ENCODE results near the gene HSPA4. TPM values are rescaled to one million over a fixed set of nuclear protein-coding genes. Genes with fewer than 3 reads are reported as not detected.
A peak's percentile ranks its signal among the peaks of the same experiment; 100 is the strongest.
"Not testable (repeated sequence)": the region's sequence is repeated elsewhere in the genome, so short reads cannot be mapped to it uniquely, and the experiment has no call there.

The HSPA4 gene
- total RNA-seq (2014; rRNA removed; shearing (Covaris generic)), result 187 and 225 TPM in 2 replicates

DNA sequence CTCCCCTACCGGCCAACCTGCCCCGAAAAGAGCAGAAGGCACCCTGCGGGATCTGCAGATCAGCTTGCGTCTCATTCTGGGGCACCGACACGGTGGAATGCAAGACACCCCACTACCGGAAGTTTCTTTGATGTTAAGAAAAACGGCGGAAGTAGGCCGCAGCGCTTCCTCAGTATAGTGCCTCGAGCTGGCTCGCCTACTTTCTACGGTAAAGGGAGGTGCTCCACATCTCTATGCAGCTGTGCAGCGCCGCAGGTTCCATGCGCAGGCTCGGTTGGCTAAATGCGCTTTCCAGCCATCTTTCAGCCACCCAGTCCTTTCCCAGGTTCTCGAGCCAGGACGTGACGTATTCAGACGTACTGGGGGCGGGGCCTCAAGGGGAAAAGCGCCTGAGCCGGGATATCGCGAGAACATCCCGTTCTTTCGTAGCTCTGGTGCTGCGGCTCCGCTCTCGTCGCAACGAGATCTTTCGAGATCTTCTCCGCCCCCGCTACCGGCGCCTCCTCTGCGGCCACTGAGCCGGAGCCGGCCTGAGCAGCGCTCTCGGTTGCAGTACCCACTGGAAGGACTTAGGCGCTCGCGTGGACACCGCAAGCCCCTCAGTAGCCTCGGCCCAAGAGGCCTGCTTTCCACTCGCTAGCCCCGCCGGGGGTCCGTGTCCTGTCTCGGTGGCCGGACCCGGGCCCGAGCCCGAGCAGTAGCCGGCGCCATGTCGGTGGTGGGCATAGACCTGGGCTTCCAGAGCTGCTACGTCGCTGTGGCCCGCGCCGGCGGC, at the start of gene HSPA4:
HSPA4 (plus strand) TSS at position 472 of the 775 bp plus-strand sequence; CDS start at position 710, 238 bp downstream.
- DNase-seq, result peak; percentile 95
- Histone ChIP-seq H3K27me3 (ENCODE audit: control insufficient read depth, insufficient read depth, low read length) (no peaks in the 10 kb centered on the region), H3K36me3 (replicated peaks; ENCODE audit: control insufficient read depth, insufficient read depth, low read length) (peaks cover 1% of the 10 kb centered on the region; the same call in 1 of the 2 replicates), H3K4me3 (ENCODE audit: insufficient read depth, low read depth, low read length) (peak within 1 kb of the TSS; percentile 98)

DNA sequence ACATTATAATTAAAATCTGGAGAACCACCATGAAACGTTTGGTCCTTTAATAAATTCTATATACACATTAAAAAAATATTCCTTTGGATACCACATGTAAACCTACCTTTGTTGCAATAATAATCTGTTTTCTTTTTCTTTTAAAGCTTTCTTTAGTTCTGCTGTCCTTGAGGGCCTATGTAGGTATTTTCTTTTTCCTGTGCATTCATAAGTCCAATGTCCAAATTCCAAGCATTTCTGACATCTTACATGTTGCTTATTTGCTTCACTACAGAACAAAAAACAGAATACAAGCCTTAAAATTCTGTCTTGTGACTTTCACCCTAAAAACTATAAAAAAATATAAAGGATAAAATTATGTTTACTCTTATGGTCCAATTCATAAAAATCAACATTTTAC, 45.2 kb upstream of the HSPA4 start:
- no peak overlapping the region for H3K4me3 ChIP-seq (ENCODE audit: insufficient read depth, low read depth, low read length)
- no peaks in the 10 kb centered on the region for H3K27me3 ChIP-seq (ENCODE audit: control insufficient read depth, insufficient read depth, low read length)
- no peak for DNase-seq

DNA sequence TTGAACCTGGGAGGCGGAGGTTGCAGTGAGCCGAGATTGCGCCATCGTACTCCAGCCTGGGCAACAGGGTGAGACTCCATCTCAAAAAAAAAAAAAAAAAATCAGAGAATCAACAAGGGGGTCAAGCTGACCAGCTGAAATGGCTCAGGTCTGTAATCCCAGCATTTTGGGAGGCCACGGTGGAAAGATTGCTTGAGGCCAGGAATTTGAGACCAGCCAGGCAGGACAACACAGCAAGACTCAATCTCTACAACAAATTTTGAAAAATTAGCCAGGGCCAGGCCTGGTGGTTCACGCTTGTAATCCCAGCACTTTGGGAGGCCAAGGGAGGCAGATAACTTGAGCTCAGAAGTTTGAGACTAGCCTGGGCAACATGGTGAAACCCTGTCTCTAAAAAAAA, 43.4 kb upstream of the HSPA4 start:
- DNase-seq; H3K4me3 ChIP-seq (ENCODE audit: insufficient read depth, low read depth, low read length); H3K27me3 ChIP-seq (ENCODE audit: control insufficient read depth, insufficient read depth, low read length); H3K36me3 ChIP-seq (replicated peaks; ENCODE audit: control insufficient read depth, insufficient read depth, low read length): not testable (repeated sequence)

More for the DNA sequence above, 45.2 kb upstream of the HSPA4 start:
- H3K36me3 ChIP-seq (replicated peaks; ENCODE audit: control insufficient read depth, insufficient read depth, low read length), result no peaks in the 10 kb centered on the region; the same call in 1 of the 2 replicates

DNA sequence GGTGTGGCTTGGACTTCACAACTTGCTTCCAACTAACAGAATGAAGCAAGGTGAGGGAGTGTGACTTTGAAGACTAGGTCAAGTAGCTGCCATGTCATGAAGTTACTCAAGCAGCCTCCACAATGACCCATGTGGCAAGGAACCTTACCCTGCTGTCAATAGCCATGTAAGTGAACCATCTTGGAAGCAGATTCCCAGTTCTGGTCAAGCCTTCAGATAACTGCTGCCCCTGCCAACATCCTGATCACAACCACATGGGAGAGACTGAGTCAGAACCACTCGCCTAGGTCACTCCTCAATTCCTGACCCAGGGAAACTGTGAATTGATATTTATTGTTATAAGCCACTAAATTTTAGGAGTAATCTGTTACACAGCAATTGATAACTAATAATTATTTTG, 36.3 kb upstream of the HSPA4 start:
- no peaks in the 10 kb centered on the region for H3K27me3 ChIP-seq (ENCODE audit: control insufficient read depth, insufficient read depth, low read length)
- H3K36me3 ChIP-seq (replicated peaks; ENCODE audit: control insufficient read depth, insufficient read depth, low read length), result peaks cover 1% of the 10 kb centered on the region; the same call in 1 of the 2 replicates
- DNase-seq, result no peak
- H3K4me3 ChIP-seq (ENCODE audit: insufficient read depth, low read depth, low read length), result no peak overlapping the region

DNA sequence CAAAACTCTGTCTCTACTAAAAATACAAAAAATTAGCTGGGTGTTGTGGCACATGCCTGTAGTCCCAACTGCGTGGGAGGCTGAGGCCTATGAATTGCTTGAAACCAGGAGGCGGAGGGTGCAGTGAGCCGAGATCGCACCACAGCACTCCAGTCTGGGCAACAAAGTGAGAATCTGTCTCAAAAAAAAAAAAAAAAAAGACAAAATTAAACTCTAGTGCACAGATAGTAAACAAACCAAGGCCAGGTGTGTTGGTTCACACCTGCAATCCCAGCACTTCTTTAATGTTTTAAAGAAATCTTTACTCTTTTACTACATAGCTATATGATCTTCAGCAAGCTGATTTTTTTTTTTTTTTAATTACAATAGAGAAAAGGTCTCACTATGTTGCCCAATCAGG, 33.8 kb upstream of the HSPA4 start:
- no peaks in the 10 kb centered on the region for H3K27me3 ChIP-seq (ENCODE audit: control insufficient read depth, insufficient read depth, low read length)
- no peak for DNase-seq
- H3K36me3 ChIP-seq (replicated peaks; ENCODE audit: control insufficient read depth, insufficient read depth, low read length), result peaks cover 1% of the 10 kb centered on the region; the same call in 1 of the 2 replicates
- H3K4me3 ChIP-seq (ENCODE audit: insufficient read depth, low read depth, low read length), result no peak overlapping the region

DNA sequence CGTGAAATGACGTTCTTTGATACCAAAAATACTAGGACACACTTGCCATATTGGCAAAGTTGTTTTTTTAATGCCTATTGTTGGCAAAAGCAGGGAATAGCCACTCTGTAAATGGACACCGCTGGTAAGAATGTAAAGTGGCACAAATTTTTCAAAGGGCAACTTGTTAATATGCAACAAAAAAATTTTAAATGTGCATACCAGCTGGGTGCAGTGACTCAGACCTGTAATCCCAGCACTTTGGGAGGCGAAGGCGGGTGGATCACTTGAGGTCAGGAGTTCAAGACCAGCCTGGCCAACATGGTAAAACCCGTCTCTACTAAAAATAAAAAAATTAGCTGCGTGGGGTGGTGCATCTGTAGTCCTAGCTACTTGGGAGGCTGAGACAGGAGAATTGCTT, 32.3 kb upstream of the HSPA4 start:
- H3K4me3 ChIP-seq (ENCODE audit: insufficient read depth, low read depth, low read length); DNase-seq; H3K36me3 ChIP-seq (replicated peaks; ENCODE audit: control insufficient read depth, insufficient read depth, low read length); H3K27me3 ChIP-seq (ENCODE audit: control insufficient read depth, insufficient read depth, low read length): not testable (repeated sequence)

DNA sequence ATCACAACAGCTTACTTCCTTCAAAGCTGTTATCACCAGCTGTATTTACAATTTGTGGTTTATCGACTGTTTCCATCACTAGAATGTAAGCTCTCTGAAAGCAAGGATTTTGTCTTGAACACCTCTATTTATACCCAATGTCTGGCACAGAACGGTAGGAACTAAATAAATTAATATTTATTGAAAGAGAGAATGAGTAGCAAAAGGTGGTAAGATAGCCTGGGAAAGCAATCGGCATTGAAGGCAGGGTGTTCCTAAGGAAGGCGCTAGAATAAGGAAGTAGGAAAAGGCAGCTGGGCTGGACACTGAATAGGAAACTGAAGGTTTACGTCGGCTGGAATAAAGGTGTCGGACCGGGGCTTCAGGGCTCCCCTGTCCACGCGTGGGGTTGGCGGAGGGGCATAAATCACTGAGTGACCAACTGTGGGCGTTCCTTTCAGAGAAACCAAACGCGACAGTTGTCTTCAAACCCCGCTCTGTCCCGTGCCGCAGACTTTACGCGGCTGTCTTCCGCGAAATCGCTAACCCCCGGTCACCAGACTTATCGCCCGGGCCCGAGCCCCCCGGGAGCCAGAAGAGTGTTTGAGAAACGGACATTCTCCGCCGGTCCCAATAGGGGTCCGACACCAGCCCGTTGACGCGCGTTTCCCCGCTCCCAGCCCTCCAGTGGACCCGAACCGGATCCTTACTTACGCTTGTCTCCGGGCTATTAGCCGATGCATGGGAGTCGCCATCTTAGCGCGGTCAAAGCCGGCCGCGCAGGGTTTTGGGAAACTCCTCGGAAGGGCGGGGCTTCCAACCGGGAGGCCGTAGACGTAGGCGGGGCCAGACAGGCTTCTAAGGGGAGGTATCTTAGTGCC, 25.8 kb upstream of the HSPA4 start, which contains the start of gene ZCCHC10:
ZCCHC10 (minus strand) TSS at position 746 of the 860 bp plus-strand sequence; CDS start at position 734, 12 bp downstream.
- peak; percentile 97 for DNase-seq
- no peaks in the 10 kb centered on the region for H3K27me3 ChIP-seq (ENCODE audit: control insufficient read depth, insufficient read depth, low read length)
- peak within 1 kb of the TSS; percentile 71 for H3K4me3 ChIP-seq (ENCODE audit: insufficient read depth, low read depth, low read length)
- no peaks in the 10 kb centered on the region for H3K36me3 ChIP-seq (replicated peaks; ENCODE audit: control insufficient read depth, insufficient read depth, low read length)

DNA sequence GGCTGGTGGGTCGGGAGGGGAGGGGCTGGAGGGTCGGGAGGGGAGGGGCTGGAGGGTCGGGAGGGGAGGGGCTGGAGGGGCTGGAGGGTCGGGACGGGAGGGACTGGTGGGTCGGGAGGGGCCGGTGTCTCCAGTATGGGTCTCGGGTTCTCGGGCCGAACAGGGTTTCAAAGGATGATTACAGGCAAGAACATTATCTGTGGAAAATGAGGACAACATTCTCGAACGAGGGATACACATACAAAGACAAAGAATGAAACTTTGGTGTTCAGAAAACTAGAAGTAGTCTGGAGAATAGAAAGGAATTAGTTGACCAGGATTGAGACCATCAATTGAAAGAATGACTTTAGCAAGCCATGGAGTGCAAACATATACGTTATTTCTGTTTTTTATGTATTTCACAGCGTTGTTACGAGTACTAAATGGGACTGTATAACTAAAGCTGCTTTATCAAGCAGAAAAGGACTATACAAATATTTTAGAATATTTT, 25.1 kb upstream of the HSPA4 start:
- Histone ChIP-seq H3K27me3 (ENCODE audit: control insufficient read depth, insufficient read depth, low read length) (no peaks in the 10 kb centered on the region), H3K4me3 (ENCODE audit: insufficient read depth, low read depth, low read length) (peak overlapping the region; percentile 31), H3K36me3 (replicated peaks; ENCODE audit: control insufficient read depth, insufficient read depth, low read length) (no peaks in the 10 kb centered on the region)
- DNase-seq, result no peak

DNA sequence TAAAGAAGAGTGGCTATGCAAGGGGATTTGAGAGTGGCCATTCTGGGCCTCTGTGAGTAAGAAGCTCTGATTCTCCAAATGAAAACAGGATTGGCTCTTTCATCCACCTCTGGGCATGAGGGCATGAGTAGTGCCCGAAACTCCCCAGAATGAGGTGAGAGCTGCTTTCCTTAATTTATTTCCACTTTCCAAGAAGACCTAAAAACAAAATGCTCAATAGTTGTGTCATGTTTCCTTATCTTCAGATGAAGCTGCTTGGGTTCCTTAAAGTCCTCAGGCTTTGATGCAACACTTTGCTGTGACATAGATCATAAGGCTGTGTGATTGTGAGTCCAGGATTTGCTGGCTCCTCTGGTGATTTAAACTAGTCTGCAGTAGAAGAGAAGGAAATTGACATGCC, 22.4 kb upstream of the HSPA4 start:
- H3K27me3 ChIP-seq (ENCODE audit: control insufficient read depth, insufficient read depth, low read length), result no peaks in the 10 kb centered on the region
- H3K36me3 ChIP-seq (replicated peaks; ENCODE audit: control insufficient read depth, insufficient read depth, low read length), result no peaks in the 10 kb centered on the region
- DNase-seq, result no peak
- no peak overlapping the region for H3K4me3 ChIP-seq (ENCODE audit: insufficient read depth, low read depth, low read length)

DNA sequence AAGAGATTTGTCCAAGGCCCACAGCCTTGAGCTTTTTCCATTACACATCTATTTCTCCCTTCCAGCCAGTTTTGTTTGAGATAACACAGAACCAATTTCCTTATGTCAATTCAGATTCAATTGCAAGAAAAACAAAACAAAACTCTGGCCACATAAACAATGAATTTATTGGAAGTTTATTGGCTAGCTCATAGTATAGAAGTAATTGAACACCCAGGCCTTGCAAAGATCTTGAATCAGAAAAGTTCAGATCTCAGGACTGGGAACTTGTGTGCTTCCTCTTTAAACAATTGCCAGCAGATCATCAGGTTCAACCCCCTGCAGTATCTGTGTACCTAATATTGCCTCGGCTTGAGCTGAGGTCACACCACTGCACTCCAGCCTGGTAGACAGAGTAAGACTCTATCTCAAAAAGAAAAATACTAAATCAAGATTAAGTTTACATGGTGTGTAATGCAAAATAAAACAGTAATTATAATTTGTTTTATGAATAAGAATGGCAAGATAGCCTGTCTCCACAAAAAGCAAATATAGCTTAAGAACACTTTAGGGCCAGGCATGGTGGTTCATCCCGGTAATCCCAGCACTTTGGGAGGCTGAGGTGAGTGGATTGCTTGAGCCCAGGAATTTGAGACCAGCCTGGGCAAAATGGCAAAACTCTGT, 21.3 kb upstream of the HSPA4 start:
- Histone ChIP-seq H3K27me3 (ENCODE audit: control insufficient read depth, insufficient read depth, low read length) (no peaks in the 10 kb centered on the region), H3K36me3 (replicated peaks; ENCODE audit: control insufficient read depth, insufficient read depth, low read length) (no peaks in the 10 kb centered on the region), H3K4me3 (ENCODE audit: insufficient read depth, low read depth, low read length) (no peak overlapping the region)
- no peak for DNase-seq

DNA sequence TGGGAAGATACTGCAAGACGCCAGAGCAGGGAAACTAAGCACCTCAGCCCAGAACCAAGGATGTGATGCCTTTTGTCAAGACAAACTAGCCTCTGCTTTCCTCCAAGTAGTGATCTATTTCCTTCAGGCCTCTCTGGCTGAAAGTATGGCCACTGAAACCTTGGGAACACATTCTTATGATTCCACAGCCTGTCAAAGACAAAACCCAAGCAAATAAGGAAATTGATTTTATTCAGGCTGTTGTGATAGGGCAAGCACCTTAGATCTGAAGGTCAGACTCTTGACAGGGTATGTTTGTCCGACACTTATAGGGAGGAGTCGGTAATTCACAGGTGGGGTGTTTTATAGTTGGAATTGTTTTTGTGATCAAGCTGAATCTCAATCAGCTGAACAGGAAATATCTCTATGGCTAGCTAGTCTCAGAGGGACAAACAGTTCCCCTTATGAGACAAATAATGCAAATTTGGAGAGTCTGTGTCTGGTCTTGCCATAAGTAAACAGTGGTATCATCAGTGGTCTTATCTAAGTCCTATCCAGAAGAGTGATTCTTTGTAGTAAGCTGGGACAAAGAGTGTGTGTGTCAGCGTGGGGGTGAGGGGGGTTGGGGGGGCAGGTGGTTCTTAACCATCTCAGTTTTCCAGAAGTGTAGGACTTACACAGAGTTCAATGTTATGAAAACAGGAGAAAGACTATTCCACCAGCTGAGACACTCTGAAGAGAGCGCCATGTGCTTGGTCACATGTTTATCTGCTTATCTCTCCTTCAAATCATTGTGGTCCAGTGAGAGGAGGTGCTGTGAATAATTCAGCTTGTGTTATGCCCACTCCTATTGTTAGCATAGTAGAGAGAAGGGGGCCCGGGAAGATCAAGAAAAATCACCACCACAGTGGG, 18.7 kb upstream of the HSPA4 start:
- DNase-seq, result no peak
- Histone ChIP-seq H3K36me3 (replicated peaks; ENCODE audit: control insufficient read depth, insufficient read depth, low read length) (no peaks in the 10 kb centered on the region), H3K27me3 (ENCODE audit: control insufficient read depth, insufficient read depth, low read length) (no peaks in the 10 kb centered on the region), H3K4me3 (ENCODE audit: insufficient read depth, low read depth, low read length) (no peak overlapping the region)

DNA sequence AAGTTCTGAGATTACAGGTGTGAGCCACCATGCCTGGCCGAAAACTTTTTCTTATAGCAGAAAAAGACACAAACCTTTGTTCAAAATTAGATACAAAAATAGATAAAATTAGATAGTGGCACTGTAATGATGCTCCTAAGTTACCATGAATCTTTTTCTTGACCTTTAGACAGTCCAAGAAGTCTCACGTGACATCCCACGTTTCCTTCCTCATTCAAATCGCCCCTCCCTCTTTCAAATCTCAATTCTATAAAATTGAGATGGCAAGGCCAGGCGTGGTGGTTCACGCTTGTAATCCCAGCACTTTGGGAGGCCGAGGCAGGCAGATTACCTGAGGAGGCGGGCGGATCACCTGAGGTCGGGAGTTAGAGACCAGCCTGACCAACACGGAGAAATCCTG, 17.7 kb upstream of the HSPA4 start:
- no peak for DNase-seq
- H3K4me3 ChIP-seq (ENCODE audit: insufficient read depth, low read depth, low read length), result no peak overlapping the region
- H3K36me3 ChIP-seq (replicated peaks; ENCODE audit: control insufficient read depth, insufficient read depth, low read length), result no peaks in the 10 kb centered on the region
- H3K27me3 ChIP-seq (ENCODE audit: control insufficient read depth, insufficient read depth, low read length), result no peaks in the 10 kb centered on the region

DNA sequence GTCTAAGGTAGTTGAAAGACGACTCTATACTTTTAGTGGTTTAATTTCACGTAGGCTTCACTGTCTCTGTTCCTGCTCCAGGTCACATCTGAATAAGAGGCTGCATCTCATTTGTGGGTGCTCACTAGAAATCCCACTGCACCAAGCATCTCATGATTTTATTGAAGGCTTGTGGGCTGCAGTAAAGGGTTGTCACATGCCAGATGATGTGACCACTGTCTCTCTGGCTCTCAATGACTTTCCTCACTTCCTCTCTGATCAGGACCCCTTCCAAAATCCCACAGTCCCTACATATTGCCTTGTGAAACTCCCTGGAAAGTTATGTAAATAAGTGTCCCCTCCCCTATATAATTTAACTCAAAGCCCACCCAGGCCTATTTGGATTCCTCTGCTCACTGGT, 16.6 kb upstream of the HSPA4 start:
- DNase-seq, result no peak
- Histone ChIP-seq H3K36me3 (replicated peaks; ENCODE audit: control insufficient read depth, insufficient read depth, low read length) (no peaks in the 10 kb centered on the region), H3K27me3 (ENCODE audit: control insufficient read depth, insufficient read depth, low read length) (no peaks in the 10 kb centered on the region), H3K4me3 (ENCODE audit: insufficient read depth, low read depth, low read length) (no peak overlapping the region)

Data from H7 (cell line).